Erythroblast (primary cell): Measurements from ENCODE around the gene PDE4D.

Experiments used
- GATA1 ChIP-seq: IDR thresholded peaks from 2 replicates; pipeline ENCODE4 v1.6.1; 2011; ENCODE audit warnings: low read depth, mild to moderate bottlenecking, control low read depth, low read length, moderate library complexity
- POLR2A ChIP-seq: IDR thresholded peaks from 2 replicates; pipeline ENCODE4 v1.6.1; 2011; ENCODE audit warnings: mild to moderate bottlenecking, low read length

GRCh38 chr5:59753599-59753998 is 139.9 kb downstream of the PDE4D start:
- TF ChIP-seq POLR2A (no peak), GATA1 (no peak)
